ENCODE results near the gene SUN3.
A peak's percentile ranks its signal among the peaks of the same experiment; 100 is the strongest.
"Not testable (repeated sequence)": the region's sequence is repeated elsewhere in the genome, so short reads cannot be mapped to it uniquely, and the experiment has no call there.

Gene SUN3

GRCh38 chr7:47988496-47989386 is 40.2 kb downstream of the SUN3 start:
- in situ Hi-C loops (cut with MboI; ENCODE audit: low pct_unique_long_range_greater_than_20kb, low sequenced_read_pairs): no loop called here
- peak; percentile 9 for DNase-seq

DNA sequence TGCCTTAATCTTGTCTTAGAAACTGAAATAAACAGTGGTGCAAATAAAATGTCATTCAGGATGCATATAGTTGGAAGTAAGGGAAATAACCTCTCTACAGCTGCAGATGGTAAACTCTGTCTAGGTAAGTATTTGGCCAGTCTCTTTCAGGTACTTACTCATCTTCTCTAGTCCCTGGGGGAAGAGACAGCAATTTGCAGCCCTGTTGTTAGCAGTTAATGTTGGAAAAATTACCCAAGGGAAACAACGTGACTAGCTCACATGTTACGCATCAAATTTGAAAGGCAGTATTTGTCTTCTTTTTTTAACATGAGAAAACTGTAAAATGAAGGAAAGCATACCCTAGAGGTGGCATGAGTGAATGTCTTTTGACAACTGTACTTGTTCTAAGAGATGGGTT is 46.3 kb downstream of the SUN3 start:
- DNase-seq: no peak
- in situ Hi-C loops (cut with MboI; ENCODE audit: low pct_unique_long_range_greater_than_20kb, low sequenced_read_pairs): no loop called here

GRCh38 chr7:47980648-47981047 is 48.3 kb downstream of the SUN3 start:
- DNase-seq; in situ Hi-C loops (cut with MboI; ENCODE audit: low pct_unique_long_range_greater_than_20kb, low sequenced_read_pairs): not testable (repeated sequence)

GRCh38 chr7:47979832-47980181 is 49.1 kb downstream of the SUN3 start:
- DNase-seq: no peak
- in situ Hi-C loops (cut with MboI; ENCODE audit: low pct_unique_long_range_greater_than_20kb, low sequenced_read_pairs): no loop called here

- peak; percentile 94 for DNase-seq
- in situ Hi-C loops (cut with MboI; ENCODE audit: low pct_unique_long_range_greater_than_20kb, low sequenced_read_pairs): no loop called here
These were observed 49.6 kb downstream of the SUN3 start, which contains the start of gene HUS1 for GRCh38 chr7:47979145-47979831. HUS1 (minus strand) TSS chr7:47979615; CDS start chr7:47979519, 96 bp downstream.

DNA sequence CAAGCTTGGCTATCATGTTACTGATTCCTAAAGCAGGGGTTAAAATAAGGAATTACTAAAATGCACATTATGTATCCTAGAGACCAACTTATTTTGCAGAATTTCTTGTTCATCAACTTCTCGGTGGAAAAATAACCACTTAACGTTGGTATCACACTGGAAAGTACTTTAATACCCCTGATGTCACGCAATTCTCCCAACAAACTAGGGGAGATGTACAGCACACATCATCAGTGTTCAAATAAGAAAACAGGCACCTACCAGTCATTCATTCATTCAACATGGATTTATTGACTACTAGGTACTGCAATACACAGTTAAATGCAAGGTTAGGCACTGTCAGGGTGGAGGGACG is 50.1 kb downstream of the SUN3 start:
- in situ Hi-C loops (cut with MboI; ENCODE audit: low pct_unique_long_range_greater_than_20kb, low sequenced_read_pairs): no loop called here
- no peak for DNase-seq

GRCh38 chr7:47973739-47974138 is 55.2 kb downstream of the SUN3 start:
- in situ Hi-C loops (cut with MboI; ENCODE audit: low pct_unique_long_range_greater_than_20kb, low sequenced_read_pairs): no loop called here
- DNase-seq: no peak

GRCh38 chr7:47970761-47971160 is 58.1 kb downstream of the SUN3 start:
- in situ Hi-C loops (cut with MboI; ENCODE audit: low pct_unique_long_range_greater_than_20kb, low sequenced_read_pairs): no loop called here
- no peak for DNase-seq

DNA sequence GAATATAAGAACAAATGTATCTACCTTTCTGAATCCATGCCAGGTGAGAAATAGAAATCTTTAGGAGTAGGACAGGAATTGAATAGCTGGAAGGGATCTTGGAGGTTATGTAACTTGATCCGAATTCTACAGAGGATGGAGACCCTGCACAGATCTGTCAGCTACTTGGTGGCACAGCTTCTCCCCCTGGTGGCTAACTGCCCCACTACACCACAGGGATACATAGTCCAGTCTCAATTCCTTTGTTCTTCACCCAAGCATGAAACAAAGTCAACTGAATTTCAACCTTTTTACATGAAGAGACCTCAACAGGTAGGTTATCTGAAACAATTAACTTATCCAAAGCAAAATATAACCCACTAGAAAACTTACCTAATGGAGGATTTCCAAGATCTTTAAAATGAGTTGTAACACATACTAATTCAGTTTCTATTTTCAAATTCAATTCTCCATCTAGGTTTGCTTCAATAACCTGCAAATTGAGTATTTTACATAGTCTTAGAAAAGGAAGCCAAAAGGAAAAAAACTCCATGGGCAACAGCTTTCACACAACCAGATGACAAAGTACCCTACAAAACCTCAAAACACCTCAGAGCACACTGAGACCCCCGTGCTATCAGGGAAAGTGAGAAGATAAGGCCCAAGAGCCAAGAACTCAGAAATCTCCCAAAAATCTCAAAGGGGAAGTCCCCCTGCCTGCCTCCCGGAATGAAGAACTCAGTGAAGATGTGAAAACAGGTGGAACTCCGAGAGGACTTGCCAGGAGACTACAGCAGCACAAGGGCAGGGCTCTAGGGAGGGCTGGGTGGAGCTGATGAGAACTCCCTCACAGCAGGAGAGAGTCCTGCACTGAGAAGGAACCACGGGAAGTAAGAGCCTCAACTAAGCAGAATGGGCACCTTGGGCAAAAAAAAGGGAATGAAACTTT is 59.8 kb downstream of the SUN3 start:
- DNase-seq: peak; percentile 62
- in situ Hi-C loops (cut with MboI; ENCODE audit: low pct_unique_long_range_greater_than_20kb, low sequenced_read_pairs): no loop called here

DNA sequence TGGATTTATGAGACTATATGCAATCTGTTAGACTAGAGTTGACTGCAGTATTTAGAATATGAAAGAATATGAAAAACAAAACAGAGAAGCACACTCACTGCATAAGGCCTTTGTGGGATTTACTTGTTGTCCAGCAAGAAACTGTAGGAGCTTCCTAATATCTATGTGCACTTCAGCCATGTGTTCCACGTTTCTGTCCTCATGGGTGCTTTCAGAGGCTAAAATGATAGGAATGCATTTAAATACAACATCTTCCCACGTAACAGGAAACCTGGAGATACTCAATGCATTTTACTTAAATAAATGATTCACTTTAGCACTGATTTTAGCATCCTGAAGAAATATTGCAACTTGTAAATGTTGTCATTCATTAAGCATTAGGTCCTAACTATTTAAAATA is 61.2 kb downstream of the SUN3 start:
- no peak for DNase-seq
- in situ Hi-C loops (cut with MboI; ENCODE audit: low pct_unique_long_range_greater_than_20kb, low sequenced_read_pairs): no loop called here

DNA sequence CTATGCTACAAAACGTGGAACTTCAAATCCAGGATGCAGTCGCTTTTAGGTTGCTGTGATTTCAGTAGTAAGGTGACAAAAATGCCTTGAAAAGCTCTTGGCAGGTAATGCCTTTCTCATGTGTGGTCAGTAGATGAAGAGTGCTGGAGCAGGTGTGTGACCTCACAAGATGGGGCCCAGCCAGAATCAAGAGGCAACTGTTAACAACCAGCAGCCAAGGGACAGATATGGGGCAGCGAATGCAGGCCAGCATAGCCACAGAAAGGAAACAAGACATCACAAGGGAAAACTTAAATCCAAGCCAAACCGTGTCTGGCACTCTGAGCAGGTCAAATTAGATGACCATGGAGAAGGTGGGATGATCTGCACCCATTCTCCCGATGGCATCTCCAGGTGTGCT is 61.8 kb downstream of the SUN3 start:
- in situ Hi-C loops (cut with MboI; ENCODE audit: low pct_unique_long_range_greater_than_20kb, low sequenced_read_pairs): no loop called here
- no peak for DNase-seq

DNA sequence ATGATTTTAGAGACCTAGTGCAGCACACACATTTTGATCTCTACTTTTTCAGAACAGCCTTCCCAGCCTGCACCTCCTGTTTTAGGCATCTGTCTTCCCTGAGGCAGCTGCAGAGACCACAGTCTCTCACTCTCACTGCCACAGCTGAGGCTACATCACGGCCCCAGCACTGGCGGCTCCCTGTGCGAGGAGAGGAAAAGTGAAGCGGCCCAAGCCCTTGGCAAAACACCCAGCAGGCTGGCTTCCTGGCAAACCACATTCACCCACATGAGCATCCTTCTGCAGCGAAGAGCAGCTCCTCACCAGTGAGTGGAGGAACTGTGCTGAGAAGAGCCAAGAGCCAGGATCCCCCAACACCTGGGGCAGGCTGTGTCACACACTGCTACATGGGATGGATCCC is 63.5 kb downstream of the SUN3 start:
- in situ Hi-C loops (cut with MboI; ENCODE audit: low pct_unique_long_range_greater_than_20kb, low sequenced_read_pairs): no loop called here
- no peak for DNase-seq

- in situ Hi-C loops (cut with MboI; ENCODE audit: low pct_unique_long_range_greater_than_20kb, low sequenced_read_pairs): no loop called here
- no peak for DNase-seq
These were observed 66.6 kb downstream of the SUN3 start for GRCh38 chr7:47962262-47962661.

GRCh38 chr7:47957156-47957555 is 71.8 kb downstream of the SUN3 start:
- in situ Hi-C loops (cut with MboI; ENCODE audit: low pct_unique_long_range_greater_than_20kb, low sequenced_read_pairs): no loop called here

GRCh38 chr7:47956220-47956619 is 72.7 kb downstream of the SUN3 start:
- in situ Hi-C loops (cut with MboI; ENCODE audit: low pct_unique_long_range_greater_than_20kb, low sequenced_read_pairs): no loop called here
- DNase-seq: no peak

More at GRCh38 chr7:47957156-47957555, 71.8 kb downstream of the SUN3 start:
- no peak for DNase-seq

- in situ Hi-C loops (cut with MboI; ENCODE audit: low pct_unique_long_range_greater_than_20kb, low sequenced_read_pairs): no loop called here
- no peak for DNase-seq
These were observed 74.5 kb downstream of the SUN3 start for GRCh38 chr7:47954231-47954911.

DNA sequence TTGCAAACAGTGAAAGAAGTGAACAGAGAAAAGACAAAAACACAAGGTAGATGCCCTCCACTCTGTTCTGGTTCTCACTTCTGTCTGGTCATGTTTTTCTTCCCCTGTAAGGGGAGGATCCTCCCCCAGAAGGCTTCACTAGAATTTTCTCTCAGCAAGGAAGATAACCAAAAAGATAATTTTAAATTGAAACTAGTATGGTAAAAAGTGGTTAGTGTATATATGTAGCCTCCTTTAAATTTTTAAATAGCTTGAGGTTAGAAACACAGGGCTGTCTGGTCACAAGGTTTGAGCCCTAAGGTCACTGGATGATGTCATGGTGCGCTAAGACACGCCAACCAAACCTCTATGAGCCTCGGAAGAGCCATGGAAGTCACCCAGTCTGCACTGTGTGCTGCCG is 75.1 kb downstream of the SUN3 start:
- in situ Hi-C loops (cut with MboI; ENCODE audit: low pct_unique_long_range_greater_than_20kb, low sequenced_read_pairs): no loop called here
- no peak for DNase-seq

DNA sequence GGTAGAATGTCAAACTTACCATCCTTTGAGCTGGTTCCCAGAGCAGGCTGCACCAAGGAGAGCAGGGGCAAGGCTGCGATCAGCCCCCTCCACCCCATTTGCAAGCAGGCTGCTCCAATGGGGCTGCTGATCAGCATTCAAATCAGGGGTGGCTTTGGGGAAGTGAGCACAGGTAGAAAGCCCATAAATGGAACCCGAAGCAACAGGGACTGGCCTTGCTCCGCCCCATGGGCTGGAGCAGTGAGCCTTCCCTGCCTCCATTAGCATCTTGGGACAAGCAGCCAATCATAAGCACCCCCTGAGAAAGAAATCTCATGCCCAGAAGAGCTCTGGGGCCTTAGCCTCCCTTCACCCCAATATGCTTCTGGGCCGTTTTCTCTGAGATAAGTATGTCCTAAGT is 76.7 kb downstream of the SUN3 start:
- DNase-seq: no peak
- in situ Hi-C loops (cut with MboI; ENCODE audit: low pct_unique_long_range_greater_than_20kb, low sequenced_read_pairs): no loop called here

DNA sequence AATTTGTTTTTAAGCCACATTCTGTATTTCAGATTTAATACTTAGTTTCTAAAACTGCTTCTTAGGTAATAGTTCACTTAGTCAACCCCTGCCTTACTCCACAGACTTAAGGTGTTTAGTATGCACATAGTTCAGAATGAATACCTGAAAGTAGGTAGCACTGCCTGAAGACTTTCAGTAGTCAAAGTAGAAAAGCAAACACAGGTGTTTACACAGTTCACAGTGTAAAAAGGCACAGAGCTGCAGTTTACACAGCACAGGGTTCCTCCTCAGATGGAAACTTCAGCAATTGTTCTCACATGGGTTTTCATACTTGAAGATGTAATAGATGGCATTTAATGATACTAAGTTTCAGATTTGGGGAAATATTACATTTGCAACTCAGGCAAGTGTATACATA is 77.5 kb downstream of the SUN3 start:
- in situ Hi-C loops (cut with MboI; ENCODE audit: low pct_unique_long_range_greater_than_20kb, low sequenced_read_pairs): no loop called here
- no peak for DNase-seq
